ENCODE results near the gene ABI3BP.

DNA sequence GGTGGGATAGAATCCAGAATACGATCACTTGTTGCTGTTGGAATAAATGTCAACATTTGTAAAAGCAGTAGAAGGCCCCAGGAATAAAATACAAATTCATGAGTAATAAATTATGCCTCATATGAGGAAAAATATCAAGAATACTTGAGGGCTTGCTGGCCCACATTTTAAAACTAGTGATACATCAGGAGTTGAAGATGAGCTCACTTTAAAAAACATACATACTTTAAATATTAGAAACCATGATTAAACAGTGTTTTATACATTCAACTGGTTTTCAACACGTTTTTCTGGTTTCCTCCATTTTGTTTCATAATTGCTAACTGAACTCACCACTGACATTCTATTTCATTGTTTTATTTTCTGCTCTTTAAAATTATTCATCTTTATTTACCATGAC lies 142.5 kb downstream of the ABI3BP start:
- TF ChIP-seq, protein P1, sequence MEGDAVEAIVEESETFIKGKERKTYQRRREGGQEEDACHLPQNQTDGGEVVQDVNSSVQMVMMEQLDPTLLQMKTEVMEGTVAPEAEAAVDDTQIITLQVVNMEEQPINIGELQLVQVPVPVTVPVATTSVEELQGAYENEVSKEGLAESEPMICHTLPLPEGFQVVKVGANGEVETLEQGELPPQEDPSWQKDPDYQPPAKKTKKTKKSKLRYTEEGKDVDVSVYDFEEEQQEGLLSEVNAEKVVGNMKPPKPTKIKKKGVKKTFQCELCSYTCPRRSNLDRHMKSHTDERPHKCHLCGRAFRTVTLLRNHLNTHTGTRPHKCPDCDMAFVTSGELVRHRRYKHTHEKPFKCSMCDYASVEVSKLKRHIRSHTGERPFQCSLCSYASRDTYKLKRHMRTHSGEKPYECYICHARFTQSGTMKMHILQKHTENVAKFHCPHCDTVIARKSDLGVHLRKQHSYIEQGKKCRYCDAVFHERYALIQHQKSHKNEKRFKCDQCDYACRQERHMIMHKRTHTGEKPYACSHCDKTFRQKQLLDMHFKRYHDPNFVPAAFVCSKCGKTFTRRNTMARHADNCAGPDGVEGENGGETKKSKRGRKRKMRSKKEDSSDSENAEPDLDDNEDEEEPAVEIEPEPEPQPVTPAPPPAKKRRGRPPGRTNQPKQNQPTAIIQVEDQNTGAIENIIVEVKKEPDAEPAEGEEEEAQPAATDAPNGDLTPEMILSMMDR (conservative IDR thresholded peaks at IDR 0.05), result no peak
- TF ChIP-seq ZFX (IDR thresholded peaks at IDR 0.05), result no peak
